ENCODE measurements around the gene GSPT1.

- TF ChIP-seq CTCF (IDR thresholded peaks at IDR 0.05) (no peak), EP300 (IDR thresholded peaks at IDR 0.05) (no peak), POLR2A (IDR thresholded peaks at IDR 0.05) (no peak)
These were observed 71.3 kb downstream of the GSPT1 start for GRCh38 chr16:11844499-11844898.
